Liver (tissue), 9 donors: Measurements from ENCODE around the gene RAB17. TPM values are rescaled to one million over a fixed set of nuclear protein-coding genes. Genes with fewer than 3 reads are reported as not detected.
"Not testable (repeated sequence)": the region's sequence is repeated elsewhere in the genome, so short reads cannot be mapped to it uniquely, and the experiment has no call there.

Experiments
- DNase-seq: peaks from one replicate; pipeline ENCODE4 v3.0.0-alpha.2; 2017; ENCODE audit warnings: low spot score
- H3K27ac ChIP-seq, 2 donors: one replicate each; pipeline ENCODE4 v1.7.0; 2013; ENCODE audit warnings: inconsistent platforms in 2 of 2, low read length in 2 of 2, control low read depth in 1 of 2, low read depth in 1 of 2, mild to moderate bottlenecking in 1 of 2
- H3K27me3 ChIP-seq, 4 donors: one replicate each; pipeline versions ENCODE4 v1.6.1 to v1.7.0; 2013; ENCODE audit warnings: low read length in 3 of 4, inconsistent platforms in 1 of 4, mild to moderate bottlenecking in 1 of 4, moderate library complexity in 1 of 4; ENCODE audit not compliant: control insufficient read depth in 4 of 4, insufficient read depth in 4 of 4
- H3K36me3 ChIP-seq, 4 donors: one replicate each; pipeline versions ENCODE4 v1.6.1 to v1.7.0; 2013; ENCODE audit warnings: low read length in 3 of 4, mild to moderate bottlenecking in 3 of 4, low read depth in 1 of 4, moderate library complexity in 1 of 4; ENCODE audit not compliant: control insufficient read depth in 4 of 4, insufficient read depth in 3 of 4
- H3K4me1 ChIP-seq, 4 donors: one replicate each; pipeline versions ENCODE4 v1.6.1 to v1.7.0; 2013; ENCODE audit warnings: low read length in 3 of 4, mild to moderate bottlenecking in 3 of 4, moderate library complexity in 1 of 4; ENCODE audit not compliant: control insufficient read depth in 4 of 4, insufficient read depth in 4 of 4
- H3K4me3 ChIP-seq, 3 donors: one replicate each; pipeline versions ENCODE4 v1.6.1 to v1.7.0; 2013; ENCODE audit warnings: low read length in 3 of 3, control low read depth in 1 of 3, low read depth in 1 of 3, mild to moderate bottlenecking in 1 of 3
- H3K9ac ChIP-seq, 2 donors: one replicate each; pipeline ENCODE4 v1.7.0; 2013; ENCODE audit warnings: low read length in 2 of 2, mild to moderate bottlenecking in 2 of 2, moderate library complexity in 2 of 2, control low read depth in 1 of 2, low read depth in 1 of 2
- H3K9me3 ChIP-seq, 4 donors: one replicate each; pipeline versions ENCODE4 v1.6.1 to v1.7.0; 2013; ENCODE audit warnings: low read length in 3 of 4; ENCODE audit not compliant: control insufficient read depth in 4 of 4
- ATF3 ChIP-seq: IDR thresholded peaks from 2 replicates; pipeline ENCODE4 v1.6.1; 2016; ENCODE audit warnings: antibody characterized with exemption
- CTCF ChIP-seq: fragments of 150-350 bp; IDR thresholded peaks from 2 replicates; pipeline ENCODE4 v1.5.1; 2017; ENCODE audit warnings: improper control_type of control experiment, low read depth, low read length; ENCODE audit not compliant: missing input control
- GABPA ChIP-seq, 2 donors: IDR thresholded peaks in 1 of 2; conservative IDR thresholded peaks in 1 of 2; 2 replicates each; pipeline ENCODE4 v1.6.1; 2016; ENCODE audit warnings: antibody characterized with exemption in 2 of 2, mild to moderate bottlenecking in 1 of 2, moderate library complexity in 1 of 2
- HNF4A ChIP-seq, 2 donors: conservative IDR thresholded peaks; 2 replicates each; pipeline ENCODE4 v1.6.1; 2016; ENCODE audit warnings: antibody characterized with exemption in 2 of 2, mild to moderate bottlenecking in 2 of 2
- HNF4G ChIP-seq: IDR thresholded peaks from 2 replicates; pipeline ENCODE4 v1.6.1; 2016; ENCODE audit warnings: antibody characterized with exemption
- JUND ChIP-seq, 2 donors: IDR thresholded peaks; 2 replicates each; pipeline ENCODE4 v1.6.1; 2016; ENCODE audit warnings: antibody characterized with exemption in 2 of 2
- NR2F2 ChIP-seq: IDR thresholded peaks from 2 replicates; pipeline ENCODE4 v1.6.1; 2016; ENCODE audit warnings: antibody characterized with exemption
- RAD21 ChIP-seq, 2 donors: IDR thresholded peaks; 2 replicates each; pipeline ENCODE4 v1.6.1; 2016; ENCODE audit warnings: antibody characterized with exemption in 2 of 2, mild to moderate bottlenecking in 2 of 2
- SP1 ChIP-seq: IDR thresholded peaks from 2 replicates; pipeline ENCODE4 v1.6.1; 2018; ENCODE audit warnings: antibody characterized with exemption, mild to moderate bottlenecking
- WGBS: extraction: QIAGEN DNeasy Blood & Tissue Kit; methylation state at CpG from one replicate; pipeline ENCODE4 v1.1.7; 2013; 5-methylcytosine and 5-hydroxymethylcytosine counted together
- polyA plus RNA-seq, 2 donors: library from polyadenylated mRNA; stranded (reverse) in 1 of 2; unstranded in 1 of 2; fragments of 200-250 nt in 1 of 2; fragments of >200 nt in 1 of 2; fragmentation: Nextera tagmentation in 1 of 2; extraction: Ambion mirVana in 1 of 2; gene quantifications; one replicate each; pipeline versions ENCODE4 v1.2.1 to v1.2.3, GENCODE V29; 2013 to 2015
- total RNA-seq, 2 donors: library from RNA; depleted of rRNA; stranded (reverse); fragments of >200 nt; gene quantifications; one replicate each; pipeline ENCODE4 v1.2.3, GENCODE V29; 2014
- TF ChIP-seq, protein P1 (sequence below): IDR thresholded peaks from 2 replicates; pipeline ENCODE4 v1.6.1; 2016; ENCODE audit warnings: antibody characterized with exemption, mild to moderate bottlenecking
- TF ChIP-seq, protein P2 (sequence below): IDR thresholded peaks from 2 replicates; pipeline ENCODE4 v1.6.1; 2016; ENCODE audit warnings: antibody characterized with exemption
- donor health status: healthy.
- donor health status: healthy.
- donor health status: healthy.
- donor health status: healthy.
- donor health status: healthy.

Gene RAB17
- total and polyA plus RNA-seq, 4 donors = 17.8 to 96.5 (median 74.9) TPM

DNA sequence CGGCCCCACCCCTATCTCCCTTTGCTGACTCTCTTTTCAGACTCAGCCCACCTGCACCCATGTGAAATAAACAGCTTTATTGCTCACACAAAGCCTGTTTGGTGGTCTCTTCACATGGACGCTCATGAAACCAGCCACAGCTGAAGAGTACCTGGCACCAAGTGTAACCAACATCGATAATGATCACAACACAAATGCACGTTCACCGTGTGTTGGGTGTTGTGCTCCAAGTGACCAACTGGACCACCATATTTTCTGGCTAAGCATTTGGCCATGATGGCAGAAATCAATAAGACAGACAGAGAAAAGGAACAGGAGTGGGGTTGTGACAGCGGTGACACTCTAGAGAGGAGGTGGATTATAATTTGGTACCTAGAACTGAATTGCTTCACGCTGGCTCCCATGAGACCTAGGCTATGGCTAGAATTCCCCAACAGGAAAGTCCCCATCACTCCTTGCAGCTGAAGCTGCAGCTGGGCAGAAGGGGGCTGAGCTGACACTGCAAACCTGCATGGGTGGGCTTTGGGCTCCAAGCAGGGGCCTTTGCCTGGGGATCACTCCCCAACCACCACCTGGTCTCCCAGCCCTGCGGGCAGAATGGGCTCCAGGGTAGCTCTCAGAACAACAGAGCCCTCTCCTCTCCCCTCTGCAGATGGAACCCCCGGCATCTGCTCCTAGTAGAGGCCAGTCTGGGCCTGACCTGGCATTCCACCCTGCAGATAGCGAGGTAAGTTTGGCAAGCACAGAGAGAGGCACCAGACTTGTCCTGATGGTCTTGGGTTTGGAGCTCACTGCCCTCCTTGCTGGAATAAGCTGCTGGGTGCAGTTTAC, 22.2 kb upstream of the RAB17 start (continued):
- TF ChIP-seq, protein P1, sequence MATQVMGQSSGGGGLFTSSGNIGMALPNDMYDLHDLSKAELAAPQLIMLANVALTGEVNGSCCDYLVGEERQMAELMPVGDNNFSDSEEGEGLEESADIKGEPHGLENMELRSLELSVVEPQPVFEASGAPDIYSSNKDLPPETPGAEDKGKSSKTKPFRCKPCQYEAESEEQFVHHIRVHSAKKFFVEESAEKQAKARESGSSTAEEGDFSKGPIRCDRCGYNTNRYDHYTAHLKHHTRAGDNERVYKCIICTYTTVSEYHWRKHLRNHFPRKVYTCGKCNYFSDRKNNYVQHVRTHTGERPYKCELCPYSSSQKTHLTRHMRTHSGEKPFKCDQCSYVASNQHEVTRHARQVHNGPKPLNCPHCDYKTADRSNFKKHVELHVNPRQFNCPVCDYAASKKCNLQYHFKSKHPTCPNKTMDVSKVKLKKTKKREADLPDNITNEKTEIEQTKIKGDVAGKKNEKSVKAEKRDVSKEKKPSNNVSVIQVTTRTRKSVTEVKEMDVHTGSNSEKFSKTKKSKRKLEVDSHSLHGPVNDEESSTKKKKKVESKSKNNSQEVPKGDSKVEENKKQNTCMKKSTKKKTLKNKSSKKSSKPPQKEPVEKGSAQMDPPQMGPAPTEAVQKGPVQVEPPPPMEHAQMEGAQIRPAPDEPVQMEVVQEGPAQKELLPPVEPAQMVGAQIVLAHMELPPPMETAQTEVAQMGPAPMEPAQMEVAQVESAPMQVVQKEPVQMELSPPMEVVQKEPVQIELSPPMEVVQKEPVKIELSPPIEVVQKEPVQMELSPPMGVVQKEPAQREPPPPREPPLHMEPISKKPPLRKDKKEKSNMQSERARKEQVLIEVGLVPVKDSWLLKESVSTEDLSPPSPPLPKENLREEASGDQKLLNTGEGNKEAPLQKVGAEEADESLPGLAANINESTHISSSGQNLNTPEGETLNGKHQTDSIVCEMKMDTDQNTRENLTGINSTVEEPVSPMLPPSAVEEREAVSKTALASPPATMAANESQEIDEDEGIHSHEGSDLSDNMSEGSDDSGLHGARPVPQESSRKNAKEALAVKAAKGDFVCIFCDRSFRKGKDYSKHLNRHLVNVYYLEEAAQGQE = no peak
- TF ChIP-seq HNF4A (conservative IDR thresholded peaks at IDR 0.05) = no peak
- no peak for TF ChIP-seq ATF3

DNA sequence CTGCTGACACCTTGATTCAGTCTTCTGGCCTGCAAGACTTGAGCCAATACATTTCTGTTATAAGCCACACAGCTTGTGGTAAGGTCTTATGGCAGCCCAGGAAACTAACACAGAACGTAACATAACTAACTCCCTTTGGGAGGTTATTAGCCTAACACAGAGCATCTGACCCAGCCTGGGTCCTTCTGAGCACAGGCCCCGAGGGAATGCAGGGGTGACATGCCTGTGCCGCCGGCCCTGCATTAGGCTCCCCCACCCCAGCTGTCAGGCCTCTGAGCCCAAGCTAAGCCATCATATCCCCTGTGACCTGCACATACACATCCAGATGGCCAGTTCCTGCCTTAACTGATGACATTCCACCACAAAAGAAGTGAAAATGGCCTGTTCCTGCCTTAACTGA, 16.0 kb upstream of the RAB17 start:
- not testable (repeated sequence) for H3K4me1 ChIP-seq, DNase-seq, H3K4me3 ChIP-seq, H3K9ac ChIP-seq, H3K27me3 ChIP-seq, H3K36me3 ChIP-seq, H3K9me3 ChIP-seq, H3K27ac ChIP-seq
- WGBS = 95% methylated on average over 4 of the region's 4 CpGs

DNA sequence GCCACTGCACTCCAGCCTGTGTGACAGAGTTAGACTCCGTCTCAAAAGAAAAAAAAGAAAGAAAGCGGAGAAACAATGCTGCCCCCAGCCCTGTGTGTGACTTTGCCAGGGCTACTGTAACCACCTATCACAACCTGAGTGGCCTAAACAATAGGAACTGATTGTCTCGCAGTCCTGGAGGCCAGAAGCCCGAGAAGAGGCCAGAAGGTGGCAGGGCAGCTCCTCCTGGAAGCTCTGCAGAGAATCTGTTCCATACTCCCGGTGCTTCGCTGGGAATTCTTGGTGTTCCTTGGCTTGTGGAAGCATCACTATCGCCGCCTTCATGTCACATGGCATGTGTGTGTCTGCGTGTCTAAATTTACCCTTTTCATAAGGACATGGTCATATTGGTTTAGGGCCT, 14.4 kb upstream of the RAB17 start:
- TF ChIP-seq CTCF (peak; percentile 11), SP1 (no peak), RAD21 (IDR thresholded peaks at IDR 0.05) (peak; percentile 66 to 67)
- Histone ChIP-seq H3K36me3 (no peaks in the 10 kb centered on the region), H3K9ac (no peak overlapping the region), H3K27me3 (no peaks in the 10 kb centered on the region), H3K4me3 (no peak overlapping the region), H3K9me3 (no peaks in the 10 kb centered on the region), H3K4me1 (peaks cover 0 to 15% (median 4%) of the 10 kb centered on the region in 4 donors), H3K27ac (no peak overlapping the region)
- WGBS = 82% methylated on average over 9 of the region's 9 CpGs
- DNase-seq = no peak

DNA sequence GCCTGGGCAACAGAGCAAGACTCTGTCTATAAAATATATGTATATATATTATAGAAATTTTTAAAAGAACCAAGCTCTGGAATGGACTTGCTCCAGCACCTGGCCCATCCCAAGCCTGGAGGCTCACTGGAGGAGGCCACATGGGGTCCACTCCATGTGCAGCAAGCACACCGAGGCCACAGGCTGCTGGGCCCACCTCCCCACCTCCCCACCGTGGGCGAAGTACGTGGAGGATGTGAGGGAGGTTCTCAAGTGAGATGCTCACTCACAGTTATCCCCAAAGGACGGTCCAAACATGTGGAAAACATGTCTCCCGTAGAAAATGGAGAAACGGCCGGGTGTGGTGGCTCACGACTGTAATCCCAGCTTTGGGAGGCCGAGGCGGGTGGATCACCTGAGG, 13.9 kb upstream of the RAB17 start:
- no peaks in the 10 kb centered on the region for H3K27me3 ChIP-seq
- H3K9me3 ChIP-seq = no peaks in the 10 kb centered on the region
- H3K4me1 ChIP-seq = peaks cover 0 to 20% (median 4%) of the 10 kb centered on the region in 4 donors
- no peak for DNase-seq
- H3K36me3 ChIP-seq = no peaks in the 10 kb centered on the region
- TF ChIP-seq GABPA (IDR thresholded peaks at IDR 0.05 in 1 of 2, conservative IDR thresholded peaks at IDR 0.05 in 1 of 2) = no peak
- TF ChIP-seq, protein P2, sequence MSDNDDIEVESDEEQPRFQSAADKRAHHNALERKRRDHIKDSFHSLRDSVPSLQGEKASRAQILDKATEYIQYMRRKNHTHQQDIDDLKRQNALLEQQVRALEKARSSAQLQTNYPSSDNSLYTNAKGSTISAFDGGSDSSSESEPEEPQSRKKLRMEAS = no peak
- TF ChIP-seq SP1 = no peak
- no peak for TF ChIP-seq HNF4A (conservative IDR thresholded peaks at IDR 0.05)
- TF ChIP-seq NR2F2 = no peak
- TF ChIP-seq HNF4G = no peak
- no peak for TF ChIP-seq JUND (IDR thresholded peaks at IDR 0.05)
- no peak overlapping the region for H3K9ac ChIP-seq
- 96% methylated on average over 11 of the region's 11 CpGs for WGBS
- no peak overlapping the region for H3K4me3 ChIP-seq
- no peak overlapping the region for H3K27ac ChIP-seq
